ENCODE results near the gene CBFB.

CBFB gene

DNA sequence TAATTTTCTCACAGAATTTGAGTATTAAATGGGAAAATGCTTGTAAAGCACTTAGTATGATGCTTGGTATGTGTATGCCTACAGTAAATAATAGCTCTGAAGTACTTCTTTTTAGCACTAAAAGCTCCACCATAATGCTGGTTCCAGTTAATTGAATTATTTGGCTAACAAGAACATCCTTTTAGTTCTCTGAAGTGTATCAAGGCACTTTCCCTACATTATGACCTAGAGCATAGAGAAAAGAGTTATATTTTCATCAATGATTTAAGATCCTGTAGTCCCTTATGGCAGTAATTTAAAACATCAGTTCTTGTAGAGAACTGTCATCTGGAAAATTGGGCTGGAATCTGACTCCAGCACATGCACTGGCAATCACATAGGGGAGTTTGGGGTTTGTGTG is 58.9 kb downstream of the CBFB start:
- TF ChIP-seq, protein P1, sequence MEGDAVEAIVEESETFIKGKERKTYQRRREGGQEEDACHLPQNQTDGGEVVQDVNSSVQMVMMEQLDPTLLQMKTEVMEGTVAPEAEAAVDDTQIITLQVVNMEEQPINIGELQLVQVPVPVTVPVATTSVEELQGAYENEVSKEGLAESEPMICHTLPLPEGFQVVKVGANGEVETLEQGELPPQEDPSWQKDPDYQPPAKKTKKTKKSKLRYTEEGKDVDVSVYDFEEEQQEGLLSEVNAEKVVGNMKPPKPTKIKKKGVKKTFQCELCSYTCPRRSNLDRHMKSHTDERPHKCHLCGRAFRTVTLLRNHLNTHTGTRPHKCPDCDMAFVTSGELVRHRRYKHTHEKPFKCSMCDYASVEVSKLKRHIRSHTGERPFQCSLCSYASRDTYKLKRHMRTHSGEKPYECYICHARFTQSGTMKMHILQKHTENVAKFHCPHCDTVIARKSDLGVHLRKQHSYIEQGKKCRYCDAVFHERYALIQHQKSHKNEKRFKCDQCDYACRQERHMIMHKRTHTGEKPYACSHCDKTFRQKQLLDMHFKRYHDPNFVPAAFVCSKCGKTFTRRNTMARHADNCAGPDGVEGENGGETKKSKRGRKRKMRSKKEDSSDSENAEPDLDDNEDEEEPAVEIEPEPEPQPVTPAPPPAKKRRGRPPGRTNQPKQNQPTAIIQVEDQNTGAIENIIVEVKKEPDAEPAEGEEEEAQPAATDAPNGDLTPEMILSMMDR (IDR thresholded peaks at IDR 0.05; ENCODE audit: extremely low read depth, insufficient read depth, missing control alignments), result no peak
- DNase-seq (ENCODE audit: low spot score), result no peak
- in situ Hi-C loops (cut with MboI; ENCODE audit: low pct_unique_long_range_greater_than_20kb, low sequenced_read_pairs, unreplicated experiment), result no loop called here

- in situ Hi-C loops (cut with MboI; ENCODE audit: low pct_unique_long_range_greater_than_20kb, low sequenced_read_pairs, unreplicated experiment), result no loop called here
- no peak for DNase-seq (ENCODE audit: low spot score)
- TF ChIP-seq, protein P1 (IDR thresholded peaks at IDR 0.05; ENCODE audit: extremely low read depth, insufficient read depth, missing control alignments), result no peak
Measured at GRCh38 chr16:67088551-67088950, 59.6 kb downstream of the CBFB start.

GRCh38 chr16:67089101-67089500 is 60.2 kb downstream of the CBFB start:
- in situ Hi-C loops (cut with MboI; ENCODE audit: low pct_unique_long_range_greater_than_20kb, low sequenced_read_pairs, unreplicated experiment), result no loop called here
- TF ChIP-seq, protein P1 (IDR thresholded peaks at IDR 0.05; ENCODE audit: extremely low read depth, insufficient read depth, missing control alignments), result no peak
- no peak for DNase-seq (ENCODE audit: low spot score)

DNA sequence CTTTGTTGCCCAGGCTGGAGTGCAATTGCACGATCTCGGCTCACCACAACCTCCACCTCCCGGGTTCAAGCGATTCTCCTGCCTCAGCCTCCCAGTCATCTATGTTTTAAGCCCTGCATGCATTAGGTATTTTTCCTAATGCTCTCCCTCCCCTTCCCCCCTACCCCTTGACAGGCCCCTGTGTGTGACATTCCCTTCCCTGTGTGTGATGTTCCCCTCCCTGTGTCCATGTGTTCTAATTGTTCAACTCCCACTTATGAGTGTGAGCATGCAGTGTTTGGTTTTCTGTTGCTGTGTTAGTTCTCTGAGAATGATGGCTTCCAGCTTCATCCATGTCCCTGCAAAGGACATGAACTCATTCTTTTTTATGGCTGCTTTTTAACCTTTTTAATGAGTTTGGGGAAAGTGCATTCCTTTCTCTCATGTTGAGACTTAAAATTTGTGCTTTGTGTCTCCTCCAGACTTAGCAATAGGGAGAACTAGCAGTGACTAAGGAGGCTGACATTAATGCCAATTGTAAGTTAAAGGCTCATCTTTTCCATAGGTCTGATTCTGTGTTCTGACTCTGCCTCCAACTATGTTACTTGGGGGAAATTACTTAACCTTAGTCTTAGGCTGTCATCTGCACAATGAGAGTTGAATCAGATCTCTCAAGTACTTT is 63.1 kb downstream of the CBFB start:
- in situ Hi-C loops (cut with MboI; ENCODE audit: low pct_unique_long_range_greater_than_20kb, low sequenced_read_pairs, unreplicated experiment), result no loop called here
- no peak for DNase-seq (ENCODE audit: low spot score)
- TF ChIP-seq, protein P1 (IDR thresholded peaks at IDR 0.05; ENCODE audit: extremely low read depth, insufficient read depth, missing control alignments), result no peak

- in situ Hi-C loops (cut with MboI; ENCODE audit: low pct_unique_long_range_greater_than_20kb, low sequenced_read_pairs, unreplicated experiment), result no loop called here
- TF ChIP-seq, protein P1 (IDR thresholded peaks at IDR 0.05; ENCODE audit: extremely low read depth, insufficient read depth, missing control alignments), result no peak
- DNase-seq (ENCODE audit: low spot score), result no peak
Measured at GRCh38 chr16:67093098-67093726, 64.3 kb downstream of the CBFB start.

- TF ChIP-seq, protein P1 (IDR thresholded peaks at IDR 0.05; ENCODE audit: extremely low read depth, insufficient read depth, missing control alignments), result no peak
- in situ Hi-C loops (cut with MboI; ENCODE audit: low pct_unique_long_range_greater_than_20kb, low sequenced_read_pairs, unreplicated experiment), result no loop called here
- no peak for DNase-seq (ENCODE audit: low spot score)
Measured at GRCh38 chr16:67098599-67098998, 69.7 kb downstream of the CBFB start.
